Neutrophil (primary cell): ENCODE data around the gene WNT16.

Experiments used
- H3K27ac ChIP-seq: fragments of 200-600 bp; sonication (generic); 2 replicates; pipeline ENCODE4 v1.5.1; 2016; ENCODE audit warnings: mild to moderate bottlenecking, moderate library complexity
- H3K27me3 ChIP-seq: fragments of 200-600 bp; sonication (generic); 2 replicates; pipeline ENCODE4 v1.6.0; 2016; ENCODE audit warnings: mild to moderate bottlenecking
- H3K36me3 ChIP-seq: fragments of 200-600 bp; sonication (generic); 2 replicates; pipeline ENCODE4 v1.5.1; 2017
- H3K4me1 ChIP-seq, 2 experiments: fragments of 200-600 bp in 1 of 2; sonication (generic) in 1 of 2; 1 replicate in 1 of 2; 2 replicates in 1 of 2; pipeline versions ENCODE4 v1.5.1 to v1.6.1; 2013 to 2016; ENCODE audit warnings: low read depth in 1 of 2, low read length in 1 of 2, mild to moderate bottlenecking in 1 of 2, moderate library complexity in 1 of 2; ENCODE audit not compliant: control insufficient read depth in 1 of 2, insufficient read depth in 1 of 2
- H3K4me3 ChIP-seq, 2 experiments: fragments of 200-600 bp in 1 of 2; sonication (generic) in 1 of 2; 1 replicate in 1 of 2; 2 replicates in 1 of 2; pipeline ENCODE4 v1.5.1; 2013 to 2016; ENCODE audit warnings: low read depth in 1 of 2, low read length in 1 of 2, mild to moderate bottlenecking in 1 of 2, moderate library complexity in 1 of 2
- H3K9me3 ChIP-seq: fragments of 200-600 bp; sonication (generic); 2 replicates; pipeline ENCODE4 v1.5.1; 2016
- TF ChIP-seq, protein P1 (sequence below): fragments of 200-600 bp; sonication (generic); IDR thresholded peaks from 2 replicates; pipeline ENCODE4 v1.5.1; 2016; ENCODE audit warnings: antibody characterized with exemption

WNT16 gene

GRCh38 chr7:121390109-121390508, 61.3 kb downstream of the WNT16 start:
- no peak overlapping the region for H3K27ac ChIP-seq
- H3K36me3 ChIP-seq = no peaks in the 10 kb centered on the region
- H3K9me3 ChIP-seq = no peaks in the 10 kb centered on the region
- peaks cover 0 to under 1% of the 10 kb centered on the region in 2 experiments for H3K4me1 ChIP-seq
- no peaks in the 10 kb centered on the region for H3K27me3 ChIP-seq
- H3K4me3 ChIP-seq = no peak overlapping the region
- TF ChIP-seq, protein P1, sequence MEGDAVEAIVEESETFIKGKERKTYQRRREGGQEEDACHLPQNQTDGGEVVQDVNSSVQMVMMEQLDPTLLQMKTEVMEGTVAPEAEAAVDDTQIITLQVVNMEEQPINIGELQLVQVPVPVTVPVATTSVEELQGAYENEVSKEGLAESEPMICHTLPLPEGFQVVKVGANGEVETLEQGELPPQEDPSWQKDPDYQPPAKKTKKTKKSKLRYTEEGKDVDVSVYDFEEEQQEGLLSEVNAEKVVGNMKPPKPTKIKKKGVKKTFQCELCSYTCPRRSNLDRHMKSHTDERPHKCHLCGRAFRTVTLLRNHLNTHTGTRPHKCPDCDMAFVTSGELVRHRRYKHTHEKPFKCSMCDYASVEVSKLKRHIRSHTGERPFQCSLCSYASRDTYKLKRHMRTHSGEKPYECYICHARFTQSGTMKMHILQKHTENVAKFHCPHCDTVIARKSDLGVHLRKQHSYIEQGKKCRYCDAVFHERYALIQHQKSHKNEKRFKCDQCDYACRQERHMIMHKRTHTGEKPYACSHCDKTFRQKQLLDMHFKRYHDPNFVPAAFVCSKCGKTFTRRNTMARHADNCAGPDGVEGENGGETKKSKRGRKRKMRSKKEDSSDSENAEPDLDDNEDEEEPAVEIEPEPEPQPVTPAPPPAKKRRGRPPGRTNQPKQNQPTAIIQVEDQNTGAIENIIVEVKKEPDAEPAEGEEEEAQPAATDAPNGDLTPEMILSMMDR = no peak

DNA sequence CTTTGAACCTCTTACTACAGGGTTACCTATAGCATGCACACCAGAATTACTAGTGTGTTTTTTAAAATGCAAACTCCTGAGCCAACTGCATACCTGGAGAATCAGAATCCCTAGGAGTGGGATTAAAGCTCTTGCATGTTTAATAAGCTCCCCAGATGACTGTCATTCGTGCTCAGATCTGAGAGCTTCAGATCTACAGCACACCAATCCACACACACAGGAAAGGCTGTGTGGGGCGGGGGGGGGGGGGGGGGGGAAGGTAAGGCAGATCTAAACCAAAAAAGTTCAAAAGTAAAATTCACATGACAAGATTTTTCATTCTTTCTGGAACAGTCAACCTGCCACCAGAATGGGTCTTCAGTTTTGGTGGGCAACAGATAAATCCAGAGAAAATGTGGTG, 61.8 kb downstream of the WNT16 start:
- no peak overlapping the region for H3K4me3 ChIP-seq
- TF ChIP-seq, protein P1 = no peak
- no peaks in the 10 kb centered on the region for H3K36me3 ChIP-seq
- H3K4me1 ChIP-seq = peaks cover 4 to 6% of the 10 kb centered on the region in 2 experiments
- no peaks in the 10 kb centered on the region for H3K9me3 ChIP-seq
- H3K27ac ChIP-seq = no peak overlapping the region
- H3K27me3 ChIP-seq = peaks cover 5% of the 10 kb centered on the region
